ENCODE measurements around the gene PDE4C. TPM values are rescaled to one million over a fixed set of nuclear protein-coding genes. Genes with fewer than 3 reads are reported as not detected.

Gene PDE4C
- total and polyA plus RNA-seq, 9 of the 15 experiments (the other 6 are each of a cell fraction or from before 2014, with no cell fraction given), result 0.04 to 0.91 (median 0.20) TPM; not detected in 1

- TF ChIP-seq FOXJ3 (CRISPR knock-in tag; IDR thresholded peaks at IDR 0.05) (no peak), DDX20 (tag; IDR thresholded peaks at IDR 0.05; ENCODE audit: low read depth) (no peak), TRIM25 (IDR thresholded peaks at IDR 0.05; ENCODE audit: borderline replicate concordance) (no peak), ARNT (IDR thresholded peaks at IDR 0.05) (no peak), HDAC2 (IDR thresholded peaks at IDR 0.05) (peak; percentile 75; the same call in 1 of the 2 replicates), ZNF431 (CRISPR knock-in tag; IDR thresholded peaks at IDR 0.05) (no peak), POLR3A (IDR thresholded peaks at IDR 0.05; ENCODE audit: borderline replicate concordance, extremely low read depth, insufficient read depth, insufficient read length) (no peak), E4F1 (CRISPR knock-in tag; IDR thresholded peaks at IDR 0.05; ENCODE audit: borderline replicate concordance) (no peak), ZBTB40 (IDR thresholded peaks at IDR 0.05) (no peak), ZBTB40 (CRISPR knock-in tag; IDR thresholded peaks at IDR 0.05) (no peak), ZBTB33 (CRISPR knock-in tag; IDR thresholded peaks at IDR 0.05) (peak; percentile 96)
Measured at GRCh38 chr19:18224525-18225354, 1.5 kb downstream of the PDE4C start (continued).
